Kidney (tissue), 14 donors: Measurements from ENCODE around the gene NAB2. TPM values are rescaled to one million over a fixed set of nuclear protein-coding genes. Genes with fewer than 3 reads are reported as not detected.

ENCODE experiments used
- DNase-seq, 5 donors: peaks; one replicate each; pipeline ENCODE4 v3.0.0-alpha.2; 2013 to 2020
- FAIRE-seq: peaks from 2 replicates; lab custom pipeline; 2012; peaks lifted over from hg19 to GRCh38; lab: Jason Lieb, UNC
- H3K27ac ChIP-seq, 2 donors: one replicate each; pipeline ENCODE4 v1.7.0; 2013; ENCODE audit warnings: low read depth in 2 of 2, low read length in 2 of 2, inconsistent platforms in 1 of 2
- H3K27me3 ChIP-seq: one replicate; pipeline ENCODE4 v1.7.1; 2013; ENCODE audit warnings: low read length, inconsistent platforms; ENCODE audit not compliant: control insufficient read depth, insufficient read depth
- H3K36me3 ChIP-seq, 3 donors: one replicate each; pipeline versions ENCODE4 v1.7.0 to v1.7.1; 2013; ENCODE audit warnings: low read length in 3 of 3, control low read depth in 1 of 3, inconsistent platforms in 1 of 3; ENCODE audit not compliant: insufficient read depth in 3 of 3, control insufficient read depth in 2 of 3
- H3K4me1 ChIP-seq, 3 donors: one replicate each; pipeline versions ENCODE4 v1.7.0 to v1.7.1; 2013; ENCODE audit warnings: low read length in 3 of 3, inconsistent platforms in 1 of 3, low read depth in 1 of 3; ENCODE audit not compliant: control insufficient read depth in 2 of 3, insufficient read depth in 2 of 3
- H3K4me3 ChIP-seq, 3 donors: one replicate each; pipeline versions ENCODE4 v1.7.0 to v1.8.1; 2013; ENCODE audit warnings: low read length in 3 of 3, control low read depth in 1 of 3, inconsistent platforms in 1 of 3
- H3K9ac ChIP-seq, 3 donors: one replicate each; pipeline versions ENCODE4 v1.7.0 to v1.7.1; 2013; ENCODE audit warnings: low read length in 3 of 3, control low read depth in 1 of 3, inconsistent platforms in 1 of 3
- H3K9me3 ChIP-seq, 3 donors: one replicate each; pipeline versions ENCODE4 v1.7.0 to v1.7.1; 2013; ENCODE audit warnings: low read length in 3 of 3, control low read depth in 1 of 3, inconsistent platforms in 1 of 3; ENCODE audit not compliant: control insufficient read depth in 2 of 3, insufficient read depth in 1 of 3
- intact Hi-C: fragments of 100-400 bp; cut with DNase I; formaldehyde crosslinking; loops from one replicate; pipeline ENCODE4 v1.11.1; 2022
- polyA plus RNA-seq: library from polyadenylated mRNA; stranded (reverse); fragments of 350-450 nt; fragmentation: Illumina TruSeq; extraction: RNeasy Lipid Tissue Mini Kit (QIAGEN cat#74804); gene quantifications from one replicate; pipeline ENCODE4 v1.2.3, GENCODE V29; 2014; ENCODE audit warnings: low read depth, low replicate concordance; ENCODE audit not compliant: insufficient read depth
- total RNA-seq: library from RNA; stranded (reverse); fragmentation: NEBNext Ultra II Directional; extraction: Animal tissue kit (Norgen Biotek cat#: 25700); gene quantifications from one replicate; pipeline ENCODE4 v1.2.1, GENCODE V29; 2021
- TF ChIP-seq, protein P1 (sequence below): IDR thresholded peaks from 3 replicates; pipeline ENCODE4 v1.5.1; 2012; ENCODE audit warnings: mild to moderate bottlenecking, moderate library complexity, borderline replicate concordance; ENCODE audit not compliant: insufficient read depth; ENCODE audit errors: extremely low read depth
- donor health status: control.
- donor health status: control.
- donor health status: control.
- donor health status: control.
- donor health status: control.
- donor health status: DM: yes; HTN: yes; CAD: no.
- donor health status: Normal renal cell carcinoma (clear cell type).

The NAB2 gene
- total and polyA plus RNA-seq, 2 donors from 2014 or later, result 13.9 to 28.0 TPM

DNA sequence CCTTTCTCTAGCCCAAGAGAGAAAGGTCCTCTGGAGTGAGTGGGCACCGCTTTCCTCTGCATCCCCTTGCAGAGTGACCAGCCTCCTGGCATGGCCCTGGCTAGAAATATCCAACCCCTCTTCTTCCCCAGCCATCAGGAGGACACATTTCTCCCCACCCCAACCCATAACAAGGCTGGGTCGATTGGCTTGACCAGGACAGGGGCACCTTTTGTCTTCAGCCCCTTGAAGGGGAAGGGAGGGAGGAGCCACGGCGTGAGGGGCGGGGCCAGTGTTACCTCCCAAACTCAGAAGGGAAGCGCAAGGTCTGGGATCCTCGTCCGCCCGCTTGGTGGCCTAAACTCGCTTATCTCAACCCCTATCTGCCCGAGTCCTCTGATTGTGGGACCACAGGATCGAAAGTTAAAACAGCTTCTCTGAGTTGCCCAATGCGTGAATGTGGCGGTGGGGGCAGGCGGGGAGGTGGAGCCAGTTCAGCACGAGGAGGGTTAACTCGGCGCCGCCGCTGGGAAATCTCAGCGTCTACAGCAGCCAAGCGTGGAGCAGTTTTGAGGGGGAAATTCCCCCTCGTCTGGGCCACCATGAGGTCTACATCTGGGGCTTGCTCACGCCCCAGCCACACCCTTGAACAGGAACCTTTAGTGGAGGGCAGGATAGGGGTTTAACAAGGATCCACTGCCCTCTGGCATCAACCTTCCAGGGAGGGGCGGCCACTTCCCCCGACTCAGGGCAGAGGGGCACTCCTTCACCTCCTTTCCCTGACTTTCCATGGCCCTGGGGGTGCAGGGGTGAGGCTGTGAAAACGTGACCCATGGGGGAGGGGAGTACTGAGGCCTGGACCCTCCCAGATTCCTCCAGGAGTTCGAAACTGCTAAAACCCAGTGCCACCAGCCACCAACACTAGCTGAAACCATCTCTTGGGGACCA lies 21.5 kb downstream of the NAB2 start:
- TF ChIP-seq, protein P1, sequence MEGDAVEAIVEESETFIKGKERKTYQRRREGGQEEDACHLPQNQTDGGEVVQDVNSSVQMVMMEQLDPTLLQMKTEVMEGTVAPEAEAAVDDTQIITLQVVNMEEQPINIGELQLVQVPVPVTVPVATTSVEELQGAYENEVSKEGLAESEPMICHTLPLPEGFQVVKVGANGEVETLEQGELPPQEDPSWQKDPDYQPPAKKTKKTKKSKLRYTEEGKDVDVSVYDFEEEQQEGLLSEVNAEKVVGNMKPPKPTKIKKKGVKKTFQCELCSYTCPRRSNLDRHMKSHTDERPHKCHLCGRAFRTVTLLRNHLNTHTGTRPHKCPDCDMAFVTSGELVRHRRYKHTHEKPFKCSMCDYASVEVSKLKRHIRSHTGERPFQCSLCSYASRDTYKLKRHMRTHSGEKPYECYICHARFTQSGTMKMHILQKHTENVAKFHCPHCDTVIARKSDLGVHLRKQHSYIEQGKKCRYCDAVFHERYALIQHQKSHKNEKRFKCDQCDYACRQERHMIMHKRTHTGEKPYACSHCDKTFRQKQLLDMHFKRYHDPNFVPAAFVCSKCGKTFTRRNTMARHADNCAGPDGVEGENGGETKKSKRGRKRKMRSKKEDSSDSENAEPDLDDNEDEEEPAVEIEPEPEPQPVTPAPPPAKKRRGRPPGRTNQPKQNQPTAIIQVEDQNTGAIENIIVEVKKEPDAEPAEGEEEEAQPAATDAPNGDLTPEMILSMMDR, result no peak
- Histone ChIP-seq H3K36me3 (peaks cover 0 to 19% (median 12%) of the 10 kb centered on the region in 3 donors), H3K4me1 (peaks cover 0 to 17% (median 8%) of the 10 kb centered on the region in 3 donors), H3K4me3 (peak overlapping the region; percentile 85 to 93 (median 87)), H3K9ac (peak overlapping the region; percentile 75 to 99 (median 98)), H3K9me3 (no peaks in the 10 kb centered on the region), H3K27me3 (no peaks in the 10 kb centered on the region), H3K27ac (peak overlapping the region; percentile 99 to 100)
- intact Hi-C loops, result loop anchor here (5.0 kb wide), 1 partner anchor 43 kb away; no protein-coding TSS in a partner anchor
- FAIRE-seq, result no peak
- DNase-seq, result peak; percentile 67 to 91 (median 79)

DNA sequence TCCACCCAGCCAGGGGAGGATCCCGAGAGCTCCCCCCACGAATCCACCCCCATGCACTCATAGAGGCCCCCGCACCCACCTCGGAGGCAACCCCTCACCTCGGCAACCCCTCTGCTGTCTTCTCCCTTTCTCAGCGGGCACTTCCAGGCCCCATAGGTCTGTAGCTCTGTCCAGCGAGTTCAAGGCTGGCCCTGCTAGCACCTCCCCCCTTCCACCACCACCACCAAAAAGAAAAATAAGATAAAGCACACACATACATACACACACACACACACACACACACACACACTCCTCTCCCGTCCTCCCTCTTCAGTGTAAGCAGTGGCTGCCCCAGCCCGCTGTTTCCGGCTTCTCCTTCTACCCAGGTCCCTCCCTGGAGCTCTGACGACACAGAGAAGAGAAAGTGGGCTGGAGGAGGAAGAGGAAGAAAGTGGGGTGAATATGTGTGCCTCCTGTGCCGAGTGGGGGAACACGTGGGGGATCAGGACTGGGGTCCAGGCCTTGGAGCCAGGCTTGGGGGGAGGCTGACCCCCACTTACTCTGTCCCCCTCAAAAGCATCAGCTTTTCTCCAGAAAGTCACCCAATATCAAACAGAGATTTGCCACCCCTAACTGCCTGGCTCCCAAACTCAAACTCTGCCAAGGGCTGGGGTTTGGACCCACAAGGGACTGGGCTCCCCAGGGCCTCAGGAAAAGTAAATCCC lies 22.3 kb downstream of the NAB2 start, which contains the start of gene STAT6:
STAT6 (minus strand) TSS at position 332 of the 704 bp plus-strand sequence. CDS start 3,084 bp downstream, outside the sequence.
- H3K4me1 ChIP-seq, result peaks cover 0 to 17% (median 8%) of the 10 kb centered on the region in 3 donors
- TF ChIP-seq, protein P1, result no peak
- FAIRE-seq (no peak), DNase-seq (peak; percentile 76 to 94 (median 88))
- H3K27me3 ChIP-seq, result no peaks in the 10 kb centered on the region
- no peaks in the 10 kb centered on the region for H3K9me3 ChIP-seq
- H3K36me3 ChIP-seq, result peaks cover 0 to 15% (median 9%) of the 10 kb centered on the region in 3 donors
- intact Hi-C loops, result loop anchor here (5.0 kb wide), 1 partner anchor 44 kb away; no protein-coding TSS in a partner anchor
- peak within 1 kb of the TSS; percentile 75 to 99 (median 98) for H3K9ac ChIP-seq
- peak within 1 kb of the TSS; percentile 85 to 93 (median 87) for H3K4me3 ChIP-seq
- peak within 1 kb of the TSS; percentile 99 to 100 for H3K27ac ChIP-seq

DNA sequence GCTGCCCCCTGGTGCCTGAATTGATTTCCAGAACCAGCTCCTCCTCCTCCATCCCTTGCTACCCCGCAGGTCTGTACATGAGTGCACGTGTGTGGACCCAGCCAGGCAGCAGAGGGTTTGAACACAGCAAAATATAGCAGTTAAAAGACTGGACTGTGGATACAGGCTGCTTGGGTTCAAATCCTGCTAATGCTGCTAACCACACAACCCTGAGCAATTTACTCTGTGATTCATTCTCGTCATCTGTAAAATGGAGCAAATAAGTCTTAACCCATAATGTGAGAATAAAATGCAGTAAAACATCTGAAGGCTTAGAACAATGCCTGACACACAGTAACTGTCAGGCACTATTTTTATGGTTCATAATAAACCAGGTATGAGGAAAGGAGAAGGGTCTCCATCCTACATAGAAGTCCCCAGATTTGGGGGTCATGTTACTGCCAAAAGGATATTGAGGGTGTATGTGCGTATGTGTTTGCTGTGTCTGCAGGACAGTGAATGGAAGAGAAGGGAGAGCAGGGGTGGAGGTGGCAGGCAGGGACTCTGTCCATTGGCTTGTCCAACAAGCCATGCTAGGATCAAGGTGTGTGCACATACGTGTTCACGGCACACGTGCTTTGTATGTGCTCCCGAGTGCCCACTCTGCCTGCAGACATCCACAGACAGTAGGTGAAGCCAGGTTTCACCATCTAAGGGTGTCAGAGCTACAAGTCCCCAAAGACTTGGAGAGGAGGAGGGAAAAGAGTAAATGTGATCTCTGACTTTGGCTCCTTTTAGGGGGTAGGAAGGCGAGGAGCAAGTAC lies 23.8 kb downstream of the NAB2 start:
- Histone ChIP-seq H3K9ac (peak overlapping the region; percentile 50 to 98 (median 54)), H3K36me3 (peaks cover 0 to 3% (median 0%) of the 10 kb centered on the region in 3 donors), H3K27ac (peak overlapping the region; percentile 99 to 100), H3K27me3 (no peaks in the 10 kb centered on the region), H3K4me3 (peak overlapping the region in 2 of 3 donors; percentile 87 to 93), H3K9me3 (no peaks in the 10 kb centered on the region), H3K4me1 (peaks cover 0 to 16% (median 8%) of the 10 kb centered on the region in 3 donors)
- TF ChIP-seq, protein P1, result peak; percentile 87
- DNase-seq (no peak), FAIRE-seq (no peak)
- intact Hi-C loops, result loop anchor here (5.0 kb wide), 1 partner anchor 45 kb away; no protein-coding TSS in a partner anchor
